NCI-H1436 (cell line): Measurements from ENCODE around the gene PSMD8.
"Not testable (repeated sequence)": the region's sequence is repeated elsewhere in the genome, so short reads cannot be mapped to it uniquely, and the experiment has no call there.

Experiments
- DNase-seq: peaks from one replicate; lab custom pipeline; 2025; lab: John Stamatoyannopoulos, UW

PSMD8 gene

DNA sequence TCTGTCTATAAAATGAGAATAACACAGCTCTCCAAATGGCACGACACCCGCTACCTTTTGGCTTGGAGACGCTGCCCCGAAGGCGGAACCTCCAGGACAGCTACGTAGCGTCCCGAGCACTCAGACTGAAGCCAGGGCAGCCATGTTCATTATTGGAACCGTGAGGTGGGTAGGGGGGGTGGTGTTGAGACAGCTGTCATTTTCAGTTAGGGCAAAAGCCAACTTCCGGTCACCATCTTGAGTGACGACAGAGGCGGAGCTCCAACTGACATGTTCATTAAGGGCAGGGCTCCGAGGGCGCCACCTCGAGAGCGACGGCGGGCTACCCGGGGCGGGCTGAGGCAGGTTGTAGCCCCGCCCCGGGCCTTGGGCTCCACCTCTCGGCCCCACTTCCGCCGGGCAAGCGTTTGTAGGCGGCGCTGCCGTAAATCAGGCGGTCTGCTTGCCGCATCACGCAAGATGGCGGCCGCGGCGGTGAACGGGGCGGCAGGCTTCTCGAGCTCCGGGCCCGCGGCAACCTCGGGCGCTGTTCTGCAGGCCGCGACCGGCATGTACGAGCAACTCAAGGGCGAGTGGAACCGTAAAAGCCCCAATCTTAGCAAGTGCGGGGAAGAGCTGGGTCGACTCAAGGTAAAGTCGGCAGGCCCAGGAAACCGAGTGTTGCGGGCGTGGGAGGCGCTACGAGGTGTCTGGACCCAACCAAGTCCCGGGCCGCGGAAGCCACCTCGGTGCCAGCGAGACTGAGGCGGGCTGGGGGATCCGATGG, at the start of gene PSMD8:
PSMD8 (plus strand) TSS at position 240 of the 766 bp plus-strand sequence; CDS start at position 271, 31 bp downstream.
- DNase-seq, result peak; percentile 97

DNA sequence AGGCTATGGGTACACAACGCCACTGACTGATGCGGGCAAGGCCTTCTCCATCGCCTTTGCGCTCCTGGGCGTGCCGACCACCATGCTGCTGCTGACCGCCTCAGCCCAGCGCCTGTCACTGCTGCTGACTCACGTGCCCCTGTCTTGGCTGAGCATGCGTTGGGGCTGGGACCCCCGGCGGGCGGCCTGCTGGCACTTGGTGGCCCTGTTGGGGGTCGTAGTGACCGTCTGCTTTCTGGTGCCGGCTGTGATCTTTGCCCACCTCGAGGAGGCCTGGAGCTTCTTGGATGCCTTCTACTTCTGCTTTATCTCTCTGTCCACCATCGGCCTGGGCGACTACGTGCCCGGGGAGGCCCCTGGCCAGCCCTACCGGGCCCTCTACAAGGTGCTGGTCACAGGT, 47.8 kb upstream of the PSMD8 start:
- DNase-seq, result no peak

DNA sequence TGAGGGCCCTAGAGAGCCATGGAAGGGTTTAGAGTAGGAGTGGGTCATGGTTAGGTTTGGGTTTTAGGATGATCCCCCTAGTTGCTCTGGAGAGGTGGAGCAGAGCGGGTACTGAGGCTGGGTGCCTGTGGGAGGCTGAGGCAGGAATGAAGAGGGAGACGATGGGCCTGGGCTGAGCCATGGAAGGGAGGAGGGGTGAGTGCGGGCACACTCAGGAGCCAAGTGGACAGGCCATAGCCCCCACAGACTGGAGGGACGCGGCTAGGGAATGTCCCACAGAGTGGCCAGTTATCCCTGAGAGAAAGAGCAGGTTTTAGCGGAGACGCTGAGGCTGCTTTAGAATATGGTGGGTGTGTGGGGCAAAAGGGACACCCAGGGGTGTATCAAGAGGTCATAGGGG, 44.7 kb upstream of the PSMD8 start:
- DNase-seq, result no peak

DNA sequence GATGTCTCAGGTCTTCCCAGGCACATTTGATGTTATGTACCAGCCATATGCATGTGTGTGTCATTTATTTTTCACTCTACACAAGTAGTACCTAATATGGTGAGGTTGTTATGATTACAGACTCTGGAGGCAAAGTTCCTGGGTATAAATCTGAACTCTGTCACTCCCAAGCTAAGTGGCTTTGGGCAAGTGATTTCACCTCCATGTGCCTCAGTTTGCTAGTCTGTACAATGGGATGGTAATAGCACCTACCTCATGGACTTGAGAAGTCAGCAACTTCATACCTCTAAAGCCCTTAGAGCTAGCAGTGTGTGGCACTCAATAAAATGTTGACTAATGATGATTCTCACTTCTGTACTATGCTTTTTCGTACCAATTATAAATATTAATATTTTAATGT, 42.6 kb upstream of the PSMD8 start:
- no peak for DNase-seq

DNA sequence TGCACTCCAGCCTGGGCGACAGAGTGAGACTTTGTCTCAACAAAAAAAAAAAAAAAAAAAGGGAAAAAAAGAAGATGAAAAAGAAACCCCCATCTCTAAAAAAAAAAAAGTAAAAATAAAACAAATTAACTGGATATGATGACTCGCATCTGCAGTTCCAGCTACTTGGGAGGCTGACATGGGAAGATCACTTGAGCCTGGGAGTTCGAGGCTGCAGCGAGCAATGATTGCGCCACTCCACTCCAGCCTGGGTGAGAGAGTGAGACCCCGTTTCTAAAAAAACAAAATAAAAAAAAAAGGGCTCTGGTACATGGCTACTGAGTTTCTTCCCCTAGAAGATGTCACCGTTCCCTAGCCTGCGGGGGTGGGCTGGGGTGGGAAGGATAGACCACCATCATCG, 41.1 kb upstream of the PSMD8 start:
- no peak for DNase-seq

DNA sequence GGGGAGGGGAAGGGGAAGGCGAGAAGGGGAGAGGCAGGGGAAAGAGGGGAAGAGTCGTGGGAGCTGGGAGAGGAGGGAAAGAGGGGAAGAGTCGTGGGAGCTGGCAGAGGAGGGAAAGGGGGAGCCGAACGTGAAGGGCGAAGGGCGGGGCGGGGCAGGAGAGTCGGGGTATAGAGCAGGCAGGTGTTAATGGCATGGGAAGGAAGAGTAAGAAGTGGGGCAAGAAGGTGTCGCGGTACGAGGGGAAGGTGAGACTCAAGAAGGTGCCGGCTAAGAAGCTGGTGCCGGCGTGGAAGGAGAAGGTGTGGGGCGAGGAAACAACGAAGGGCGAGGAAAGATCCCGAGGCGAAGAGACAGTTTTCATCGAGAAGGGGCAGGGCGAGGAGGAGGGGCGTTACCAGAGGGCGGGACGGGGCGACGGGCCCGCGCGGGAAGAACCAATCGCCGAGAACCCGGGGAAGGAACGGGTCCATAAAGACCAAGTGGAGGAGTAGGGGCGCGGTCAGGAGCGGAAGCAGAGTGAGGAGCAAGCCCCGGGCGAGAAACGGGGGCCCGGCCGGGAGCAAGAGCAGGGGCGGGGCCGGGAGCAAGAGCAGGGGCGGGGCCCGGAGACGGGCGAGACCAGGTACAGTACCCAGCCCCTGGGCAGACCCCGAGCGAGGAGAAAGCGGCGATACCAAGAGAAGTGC, 38.3 kb upstream of the PSMD8 start:
- peak; percentile 96 for DNase-seq

DNA sequence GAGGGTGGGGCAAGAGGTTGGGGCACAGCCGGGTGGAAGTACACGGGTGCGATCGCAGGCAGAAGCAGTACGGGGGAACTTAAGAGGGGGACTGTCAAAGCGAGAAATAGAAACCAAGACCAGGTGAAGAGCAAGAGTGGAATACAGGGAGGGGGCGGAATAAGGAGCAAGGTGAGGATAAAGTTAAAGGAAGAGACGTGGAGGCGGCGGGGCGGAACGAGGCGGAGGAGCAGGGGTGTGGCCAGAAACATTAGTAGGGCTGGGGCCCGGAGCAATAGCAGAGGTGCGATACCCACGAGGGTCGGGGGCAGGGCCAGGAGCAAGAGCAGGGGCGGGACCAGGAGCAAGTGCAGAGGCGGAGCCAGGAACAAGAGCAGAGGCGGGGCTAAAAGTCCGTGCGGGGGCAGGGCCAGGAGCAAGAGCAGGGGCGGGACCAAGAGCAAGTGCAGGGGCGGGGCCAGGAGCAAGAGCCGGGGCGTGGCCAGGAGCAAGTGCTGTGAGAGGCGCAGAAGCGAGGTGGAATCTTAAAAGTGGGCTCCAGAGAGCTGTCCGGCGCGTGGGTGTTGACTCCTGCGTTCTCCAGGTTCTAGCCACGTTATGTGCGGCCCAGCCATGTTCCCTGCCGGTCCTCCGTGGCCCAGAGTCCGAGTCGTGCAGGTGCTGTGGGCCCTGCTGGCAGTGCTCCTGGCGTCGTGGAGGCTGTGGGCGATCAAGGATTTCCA, 37.6 kb upstream of the PSMD8 start:
- DNase-seq, result peak; percentile 96

DNA sequence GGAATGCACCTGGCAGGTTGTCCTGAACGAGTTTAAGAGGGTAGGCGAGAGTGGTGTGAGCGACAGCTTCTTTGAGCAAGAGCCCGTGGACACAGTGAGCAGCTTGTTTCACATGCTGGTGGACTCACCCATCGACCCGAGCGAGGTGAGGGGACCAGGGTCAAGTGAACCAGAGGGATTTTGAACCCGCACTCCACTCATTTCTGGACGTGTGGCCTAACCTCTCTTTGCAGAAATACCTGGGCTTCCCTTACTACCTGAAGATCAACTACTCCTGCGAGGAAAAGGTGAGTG, 37.1 kb upstream of the PSMD8 start:
- no peak for DNase-seq

DNA sequence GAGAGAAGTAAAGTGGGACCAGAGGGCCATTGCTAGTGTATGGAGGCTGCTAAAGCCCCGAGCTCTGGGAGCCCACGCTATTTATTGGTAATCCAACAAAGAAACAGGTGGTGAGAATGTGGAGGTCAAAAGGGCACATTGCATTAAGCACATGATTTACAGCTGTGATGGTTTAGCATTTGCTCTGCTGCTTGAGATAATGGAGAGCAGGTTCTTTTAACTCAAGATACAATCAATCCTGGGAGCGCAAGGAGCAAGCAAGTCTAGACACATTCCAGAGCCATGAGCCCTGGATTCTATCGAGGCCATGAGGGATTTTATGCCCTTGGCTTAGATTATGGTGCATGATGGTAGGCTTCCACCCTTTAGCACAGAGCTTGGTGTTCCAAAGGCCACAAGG, 35.4 kb upstream of the PSMD8 start:
- DNase-seq, result not testable (repeated sequence)

DNA sequence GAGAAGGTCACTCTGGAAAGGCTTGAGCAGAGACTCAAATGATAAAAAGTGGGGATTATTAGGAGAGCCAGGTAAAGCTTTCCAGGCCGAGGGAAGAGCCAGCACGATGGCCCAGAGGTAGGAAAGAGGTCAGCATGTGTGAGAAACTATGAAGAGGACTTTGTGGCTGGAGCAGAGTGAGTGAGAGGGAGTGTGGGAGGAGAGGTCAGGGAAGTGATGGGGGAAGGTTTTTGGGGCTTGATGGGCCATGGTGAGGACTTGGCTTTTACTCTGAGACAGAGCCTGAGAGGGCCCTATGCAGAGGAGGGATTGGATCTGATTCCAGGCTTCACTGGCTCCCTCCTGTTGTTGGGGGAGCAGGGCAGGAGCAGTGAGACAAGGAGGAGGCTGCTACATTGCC, 33.4 kb upstream of the PSMD8 start:
- no peak for DNase-seq

DNA sequence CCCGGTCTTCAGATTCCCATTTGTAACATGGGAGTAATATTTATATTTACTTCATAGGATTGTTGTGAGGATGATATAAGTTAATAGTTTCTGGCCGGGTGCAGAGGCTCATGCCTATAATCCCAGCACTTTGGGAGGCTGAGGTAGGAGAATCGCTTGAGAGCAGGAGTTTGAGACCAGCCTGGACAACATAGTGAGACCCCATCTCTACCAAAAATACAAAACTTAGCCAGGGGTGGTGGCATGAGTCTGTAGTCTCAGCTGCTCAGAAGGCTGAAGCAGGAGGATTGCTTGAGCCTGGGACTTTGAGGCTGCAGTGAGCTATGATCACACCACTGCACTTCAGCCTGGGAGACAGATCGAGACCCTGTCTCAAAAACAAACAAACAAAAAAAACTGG, 27.5 kb upstream of the PSMD8 start:
- no peak for DNase-seq

DNA sequence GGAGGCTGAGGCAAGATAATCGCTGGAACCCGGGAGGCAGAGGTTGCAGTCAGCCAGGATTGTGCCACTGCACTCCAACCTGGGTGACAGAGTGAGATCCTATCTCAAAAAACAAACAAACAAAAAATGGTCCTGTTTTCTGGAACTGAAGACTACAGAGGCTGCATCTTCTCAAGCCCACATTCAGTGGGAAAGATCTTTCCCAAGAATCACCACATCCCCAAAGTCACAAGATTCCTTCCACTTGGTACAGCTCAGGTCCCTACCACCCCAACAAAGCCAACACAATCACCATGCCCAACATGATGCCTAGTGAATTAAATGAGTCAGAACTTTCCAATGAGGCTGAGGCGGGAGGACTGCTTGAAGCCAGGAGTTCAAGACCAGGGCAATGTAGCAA, 23.5 kb upstream of the PSMD8 start:
- DNase-seq, result no peak

DNA sequence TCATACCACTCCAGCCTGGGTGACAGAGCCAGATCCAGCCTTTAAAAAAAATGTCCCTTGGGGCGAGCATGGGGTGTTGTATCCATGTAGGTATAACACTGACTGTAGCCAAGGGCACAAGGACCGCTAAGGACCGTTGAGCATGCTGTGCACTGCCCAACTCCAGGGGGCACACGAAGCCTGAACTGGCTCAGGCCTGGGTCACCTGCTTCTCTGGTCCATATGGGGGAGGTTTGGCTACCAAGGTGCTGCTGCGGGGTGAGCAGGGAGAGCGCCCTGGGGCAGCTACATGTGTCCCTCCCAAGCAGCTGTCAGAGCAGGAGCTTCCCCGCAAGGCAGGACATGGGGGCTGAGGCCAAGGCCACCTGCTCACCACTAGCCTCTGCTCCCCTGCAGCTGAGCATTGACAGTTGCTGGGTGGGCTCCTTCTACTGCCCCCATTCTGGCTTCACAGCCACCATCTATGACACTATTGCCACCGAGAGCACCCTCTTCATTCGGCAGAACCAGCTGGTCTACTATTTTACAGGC, 22.4 kb upstream of the PSMD8 start:
- DNase-seq, result no peak

DNA sequence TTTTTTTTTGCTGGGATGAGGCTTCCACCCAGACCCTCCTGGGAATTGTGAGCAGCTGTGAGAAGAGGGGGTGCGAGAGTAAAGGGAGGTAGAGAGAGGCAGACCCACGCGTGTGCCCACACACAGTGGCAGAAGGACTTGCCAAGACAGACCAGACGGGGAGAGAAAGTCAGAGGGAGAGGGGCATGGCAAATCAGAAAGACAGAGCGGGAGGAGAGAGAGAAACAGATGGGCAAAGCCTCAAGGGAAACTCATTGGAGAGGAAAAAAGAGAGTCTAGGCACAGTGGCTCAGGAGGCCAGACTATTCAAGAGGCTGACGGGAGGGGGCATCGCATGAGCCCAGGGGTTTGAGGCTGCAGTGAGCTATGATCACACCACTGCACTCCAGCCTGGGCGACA, 21.8 kb upstream of the PSMD8 start:
- no peak for DNase-seq

DNA sequence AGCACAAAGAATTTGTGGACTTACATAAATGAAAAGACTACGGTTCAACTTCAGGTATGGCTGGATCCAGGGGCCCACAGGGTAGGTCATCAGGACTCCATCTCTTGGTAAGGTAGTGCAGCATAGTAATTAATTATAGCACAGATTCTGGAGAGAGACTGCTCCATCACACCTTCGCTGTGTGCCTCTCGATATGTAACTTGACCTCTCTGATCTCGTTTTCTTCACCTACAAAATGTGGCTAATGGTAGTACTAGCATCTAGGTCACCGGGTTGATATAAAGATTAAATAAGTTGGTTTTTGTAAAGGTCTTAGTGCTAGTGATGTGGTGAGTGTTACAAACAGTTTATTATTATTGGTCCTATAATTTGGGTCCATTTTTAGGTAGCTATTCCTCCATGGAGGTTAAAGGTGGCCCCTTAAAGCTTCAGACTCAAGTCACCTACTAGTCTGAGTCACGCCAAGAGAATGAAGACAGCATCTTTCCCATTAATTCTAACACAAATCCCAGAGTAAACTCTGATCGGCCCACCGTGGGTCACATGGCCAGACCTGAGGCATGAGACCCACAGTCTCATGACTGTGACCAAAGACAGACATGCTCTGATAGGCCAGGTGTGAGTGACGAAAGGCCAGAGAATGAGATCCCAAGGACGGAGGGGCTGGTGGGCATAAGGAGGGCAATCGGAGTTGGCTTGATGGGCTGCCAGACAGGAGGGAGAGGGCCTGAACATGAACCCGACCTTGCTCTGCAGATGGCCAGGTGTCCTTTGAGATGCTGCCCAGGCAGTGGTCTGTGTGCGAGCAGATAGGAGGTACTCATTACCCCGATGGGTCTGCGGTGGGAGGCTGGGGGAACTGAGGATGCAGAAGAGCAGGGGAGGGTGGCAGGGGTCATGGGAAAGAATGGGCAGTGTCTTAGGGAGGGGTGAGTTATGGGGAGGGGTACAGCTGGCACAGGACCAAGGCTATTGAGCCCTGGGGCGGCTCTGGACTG, 18.3 kb upstream of the PSMD8 start:
- no peak for DNase-seq

DNA sequence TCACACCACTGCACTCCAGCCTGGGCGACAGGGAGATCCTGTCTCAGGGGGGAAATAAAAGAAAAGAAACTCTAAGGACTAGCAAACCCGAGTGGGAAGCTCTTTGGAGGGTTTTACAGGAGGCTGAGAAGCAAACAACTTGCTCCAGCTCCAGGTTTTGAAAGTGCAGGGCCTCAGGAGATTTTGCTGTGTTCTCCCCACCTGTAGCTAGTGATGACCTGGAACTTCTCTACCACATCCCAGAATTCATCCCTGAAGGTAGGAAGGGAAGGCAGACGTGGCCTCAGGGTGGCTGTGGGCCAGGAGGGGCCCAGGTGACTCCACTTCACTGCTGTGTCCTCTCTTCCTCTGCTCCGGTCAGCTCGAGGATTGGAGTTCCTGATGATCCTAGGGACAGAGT, 16.3 kb upstream of the PSMD8 start:
- DNase-seq, result no peak

DNA sequence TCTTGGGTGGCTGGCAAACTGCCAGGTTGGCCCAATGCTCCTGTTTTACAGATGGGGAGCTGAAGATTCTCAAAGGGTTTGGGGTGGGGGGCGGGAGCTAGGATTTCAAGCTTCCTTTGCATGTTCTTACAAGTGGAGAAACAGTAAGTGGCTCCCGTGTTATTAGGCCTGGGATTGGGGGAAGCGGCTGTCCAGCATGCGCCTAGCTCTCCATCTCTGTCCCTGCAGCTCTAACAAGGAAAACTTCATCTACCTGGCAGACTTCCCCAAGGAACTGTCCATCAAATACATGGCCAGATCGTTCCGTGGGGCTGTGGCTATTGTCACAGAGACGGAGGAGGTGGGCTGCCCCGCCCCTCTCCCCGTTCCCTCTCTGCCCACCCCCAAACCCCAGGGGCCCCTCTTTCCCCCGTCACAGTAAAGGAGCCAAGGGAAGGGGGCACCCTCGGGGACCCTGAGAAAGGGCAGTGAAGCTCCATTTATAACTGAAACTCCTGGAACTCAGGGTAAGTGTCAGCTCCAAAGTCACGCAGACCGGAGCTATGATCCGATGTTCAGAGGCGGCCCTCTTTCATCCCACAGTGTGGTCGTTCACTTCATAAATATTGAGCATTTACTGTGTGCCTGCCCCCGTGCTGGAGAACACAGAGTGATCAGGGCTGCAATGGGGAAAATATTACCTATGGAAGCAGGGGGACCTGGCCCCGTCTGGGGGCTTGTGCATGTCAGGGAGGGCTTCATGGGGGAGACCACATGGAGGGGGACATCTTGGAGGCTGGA, 14.9 kb upstream of the PSMD8 start:
- DNase-seq, result no peak

DNA sequence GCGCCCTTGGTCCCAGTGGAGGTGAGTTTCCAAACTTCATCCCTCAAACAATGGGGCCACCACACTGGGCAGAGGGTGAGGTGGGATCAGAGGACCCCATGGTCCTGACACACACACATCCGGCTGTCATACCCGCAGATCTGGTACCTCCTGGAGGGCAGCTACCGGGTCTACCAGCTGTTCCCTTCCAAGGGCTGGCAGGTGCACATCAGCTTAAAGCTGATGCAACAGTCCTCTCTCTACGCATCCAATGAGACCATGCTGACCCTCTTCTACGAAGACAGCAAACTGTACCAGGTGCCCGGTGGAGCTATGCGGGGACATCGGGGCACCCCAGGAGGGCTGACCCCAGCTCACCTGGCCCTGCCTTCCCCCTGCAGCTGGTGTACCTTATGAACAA, 14.0 kb upstream of the PSMD8 start:
- no peak for DNase-seq

DNA sequence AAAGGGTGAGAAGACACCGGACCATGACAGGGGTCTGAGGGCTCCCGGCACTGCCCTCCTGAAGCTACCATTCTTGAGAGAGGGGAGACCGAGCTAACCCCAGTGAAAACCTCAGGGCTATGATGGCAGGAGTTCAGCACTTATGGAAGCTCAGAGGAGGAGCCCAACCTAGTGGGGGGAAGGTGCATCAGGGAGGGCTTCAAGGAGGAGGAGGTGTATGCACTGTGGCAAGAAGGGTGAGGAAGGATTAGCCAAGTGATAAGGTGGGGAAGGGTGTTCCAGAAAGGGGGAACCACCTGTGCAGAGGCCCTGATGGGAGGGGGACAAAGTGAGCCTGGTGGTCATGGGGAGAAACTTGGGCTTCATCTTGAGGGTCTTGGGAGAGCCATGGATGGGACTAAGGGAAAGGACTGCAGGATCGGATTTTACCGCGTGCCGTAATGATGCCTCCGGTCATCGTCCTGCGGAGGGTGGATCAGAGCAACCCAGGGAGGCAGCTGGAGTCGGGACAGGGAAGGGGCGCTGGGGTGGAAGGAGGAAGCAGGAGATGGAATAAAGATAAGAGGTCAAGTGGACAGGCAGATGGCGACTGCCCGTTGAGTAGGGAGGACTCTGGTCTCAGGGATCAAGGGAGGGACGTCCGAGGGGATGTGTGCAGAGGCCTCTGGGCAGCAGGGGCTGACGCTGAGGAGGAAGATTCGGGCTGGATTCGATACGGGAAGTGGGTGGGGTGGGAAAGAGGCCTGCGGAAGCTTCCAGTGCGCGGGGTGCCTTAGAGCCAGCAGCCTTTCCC, 13.3 kb upstream of the PSMD8 start:
- no peak for DNase-seq

DNA sequence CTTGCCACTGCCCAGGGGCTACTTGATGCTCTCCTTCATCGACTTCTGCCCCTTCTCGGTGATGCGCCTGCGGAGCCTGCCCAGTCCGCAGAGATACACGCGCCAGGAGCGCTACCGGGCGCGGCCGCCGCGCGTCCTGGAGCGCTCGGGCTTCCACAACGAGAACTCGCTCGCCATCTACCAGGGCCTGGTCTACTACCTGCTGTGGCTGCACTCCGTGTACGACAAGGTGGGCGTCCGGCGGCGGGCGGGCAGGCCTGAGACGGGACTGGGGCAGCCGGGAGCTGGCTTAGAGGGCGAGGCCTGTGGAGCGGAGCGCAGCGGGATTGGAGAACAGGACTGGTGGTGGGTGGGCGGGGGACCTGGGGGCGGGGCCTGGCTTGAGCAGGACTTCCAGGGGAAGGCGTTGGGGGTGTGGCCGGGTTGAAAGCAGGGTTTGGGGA, 12.7 kb upstream of the PSMD8 start:
- DNase-seq, result peak; percentile 80
